Neural progenitor cell (in vitro differentiated cells): ENCODE measurements around the gene IL1RAP. TPM values are rescaled to one million over a fixed set of nuclear protein-coding genes. Genes with fewer than 3 reads are reported as not detected.

Source experiments
- DNase-seq: peaks from one replicate; pipeline ENCODE4 v3.0.0-alpha.2; 2016; ENCODE audit warnings: low spot score
- H2AFZ ChIP-seq: fragments of 200-600 bp; sonication (generic); replicated peaks from 2 replicates; pipeline ENCODE4 v1.6.1; 2016; ENCODE audit warnings: antibody characterized with exemption
- H3F3A ChIP-seq: fragments of 200-600 bp; sonication (generic); 2 replicates; pipeline ENCODE4 v1.6.1; 2016; ENCODE audit warnings: antibody characterized with exemption, low read depth
- H3K27ac ChIP-seq: fragments of 200-600 bp; sonication (generic); 2 replicates; pipeline ENCODE4 v1.5.1; 2016; ENCODE audit warnings: mild to moderate bottlenecking
- H3K27me3 ChIP-seq: fragments of 200-600 bp; sonication (generic); 2 replicates; pipeline ENCODE4 v1.6.1; 2016; ENCODE audit warnings: mild to moderate bottlenecking, moderate library complexity
- H3K36me3 ChIP-seq: fragments of 200-600 bp; sonication (generic); 2 replicates; pipeline ENCODE4 v1.5.1; 2016
- H3K4me1 ChIP-seq: fragments of 200-600 bp; sonication (generic); 2 replicates; pipeline ENCODE4 v1.6.1; 2016; ENCODE audit warnings: mixed run types
- H3K4me2 ChIP-seq: fragments of 200-600 bp; sonication (generic); 2 replicates; pipeline ENCODE4 v1.6.1; 2016
- H3K4me3 ChIP-seq: fragments of 200-600 bp; sonication (generic); 2 replicates; pipeline ENCODE4 v1.5.1; 2016
- H3K79me2 ChIP-seq: fragments of 200-600 bp; sonication (generic); 2 replicates; pipeline ENCODE4 v1.6.1; 2016; ENCODE audit warnings: low read depth
- H3K9ac ChIP-seq: fragments of 200-600 bp; sonication (generic); 2 replicates; pipeline ENCODE4 v1.6.1; 2016
- H3K9me3 ChIP-seq: fragments of 200-600 bp; sonication (generic); 2 replicates; pipeline ENCODE4 v1.5.1; 2016; ENCODE audit warnings: low read depth
- H4K20me1 ChIP-seq: fragments of 200-600 bp; sonication (generic); 2 replicates; pipeline ENCODE4 v1.6.1; 2016; ENCODE audit warnings: low read depth
- H3K27ac Mint-ChIP-seq: 3 replicates; pipeline ENCODE4 v1.8.0; 2021; ENCODE audit warnings: mixed read lengths
- H3K27me3 Mint-ChIP-seq: 2 replicates; pipeline ENCODE4 v1.8.0; 2022; ENCODE audit warnings: low read depth, mild to moderate bottlenecking, inconsistent platforms, moderate library complexity, mixed read lengths; ENCODE audit not compliant: insufficient read depth
- H3K36me3 Mint-ChIP-seq: 3 replicates; pipeline ENCODE4 v1.8.0; 2021; ENCODE audit warnings: mixed read lengths
- H3K4me1 Mint-ChIP-seq: 3 replicates; pipeline ENCODE4 v1.8.0; 2021; ENCODE audit warnings: mixed read lengths
- H3K4me3 Mint-ChIP-seq: 3 replicates; pipeline ENCODE4 v1.8.0; 2021; ENCODE audit warnings: mild to moderate bottlenecking, moderate library complexity, mixed read lengths
- H3K9me3 Mint-ChIP-seq: 3 replicates; pipeline ENCODE4 v1.8.0; 2020; ENCODE audit warnings: mixed read lengths
- CTCF ChIP-seq: fragments of 200-600 bp; sonication (generic); IDR thresholded peaks from 2 replicates; pipeline ENCODE4 v1.5.1; 2017; ENCODE audit warnings: antibody characterized with exemption, mild to moderate bottlenecking
- EZH2 ChIP-seq: fragments of 200-600 bp; sonication (generic); IDR thresholded peaks from 2 replicates; pipeline ENCODE4 v1.6.1; 2017; ENCODE audit warnings: antibody characterized with exemption, mild to moderate bottlenecking, moderate library complexity
- EZH2phosphoT487 ChIP-seq: fragments of 200-600 bp; sonication (generic); IDR thresholded peaks from 2 replicates; pipeline ENCODE4 v1.6.1; 2017; ENCODE audit warnings: antibody characterized with exemption
- total RNA-seq: library from RNA; depleted of rRNA; stranded (reverse); fragments of >200 nt; gene quantifications from 2 replicates; pipeline ENCODE4 v1.2.3, GENCODE V29; 2015; ENCODE audit warnings: low replicate concordance

Gene IL1RAP
- total RNA-seq, 1 donor from 2014 or later: 11.3 TPM

- no peaks in the 10 kb centered on the region for H3K27me3 ChIP-seq
- no peaks in the 10 kb centered on the region for H3K9me3 ChIP-seq
- H3K9me3 Mint-ChIP-seq: no peaks in the 10 kb centered on the region
- no peaks in the 10 kb centered on the region for H3K79me2 ChIP-seq
- H3K27me3 Mint-ChIP-seq: peaks cover 2% of the 10 kb centered on the region
- TF ChIP-seq EZH2phosphoT487: no peak
- TF ChIP-seq EZH2: no peak
- no peak for TF ChIP-seq CTCF
- DNase-seq: no peak
- H3K4me2 ChIP-seq: no peak overlapping the region
- H3K4me1 Mint-ChIP-seq: peaks cover 6% of the 10 kb centered on the region
- no peak overlapping the region for H3K27ac ChIP-seq
- no peak overlapping the region for H3K4me3 Mint-ChIP-seq
- no peaks in the 10 kb centered on the region for H4K20me1 ChIP-seq
- H3K9ac ChIP-seq: no peak overlapping the region
- H3K36me3 ChIP-seq: no peaks in the 10 kb centered on the region
- peaks cover 7% of the 10 kb centered on the region for H3K4me1 ChIP-seq
- H3K4me3 ChIP-seq: no peak overlapping the region
- H2AFZ ChIP-seq: no peak overlapping the region
- H3K36me3 Mint-ChIP-seq: no peaks in the 10 kb centered on the region
- no peaks in the 10 kb centered on the region for H3F3A ChIP-seq
- no peak overlapping the region for H3K27ac Mint-ChIP-seq
These were observed 79.2 kb downstream of the IL1RAP start for GRCh38 chr3:190593075-190593474.

GRCh38 chr3:190594171-190594570 lies 80.3 kb downstream of the IL1RAP start:
- Histone ChIP-seq H3K9ac (no peak overlapping the region), H3K9me3 (no peaks in the 10 kb centered on the region), H3K36me3 (no peaks in the 10 kb centered on the region), H3F3A (no peaks in the 10 kb centered on the region), H3K4me1 (peaks cover 7% of the 10 kb centered on the region), H4K20me1 (no peaks in the 10 kb centered on the region), H2AFZ (no peak overlapping the region), H3K4me3 (no peak overlapping the region), H3K4me2 (no peak overlapping the region), H3K27ac (no peak overlapping the region), H3K27me3 (no peaks in the 10 kb centered on the region), H3K79me2 (no peaks in the 10 kb centered on the region)
- DNase-seq: no peak
- no peak overlapping the region for H3K27ac Mint-ChIP-seq
- no peaks in the 10 kb centered on the region for H3K36me3 Mint-ChIP-seq
- H3K9me3 Mint-ChIP-seq: no peaks in the 10 kb centered on the region
- H3K4me3 Mint-ChIP-seq: no peak overlapping the region
- TF ChIP-seq EZH2phosphoT487 (no peak), CTCF (no peak), EZH2 (no peak)
- peaks cover 2% of the 10 kb centered on the region for H3K27me3 Mint-ChIP-seq
- peaks cover 4% of the 10 kb centered on the region for H3K4me1 Mint-ChIP-seq

GRCh38 chr3:190595179-190595795 lies 81.4 kb downstream of the IL1RAP start:
- H3K27me3 Mint-ChIP-seq: no peaks in the 10 kb centered on the region
- Histone ChIP-seq H3F3A (no peaks in the 10 kb centered on the region), H3K4me3 (no peak overlapping the region), H3K27me3 (no peaks in the 10 kb centered on the region), H3K9me3 (no peaks in the 10 kb centered on the region), H3K9ac (no peak overlapping the region), H2AFZ (no peak overlapping the region), H3K27ac (no peak overlapping the region), H3K79me2 (no peaks in the 10 kb centered on the region), H4K20me1 (no peaks in the 10 kb centered on the region), H3K4me1 (peaks cover 7% of the 10 kb centered on the region), H3K36me3 (no peaks in the 10 kb centered on the region), H3K4me2 (no peak overlapping the region)
- H3K4me3 Mint-ChIP-seq: no peak overlapping the region
- no peak for DNase-seq
- no peaks in the 10 kb centered on the region for H3K9me3 Mint-ChIP-seq
- H3K27ac Mint-ChIP-seq: no peak overlapping the region
- no peaks in the 10 kb centered on the region for H3K4me1 Mint-ChIP-seq
- TF ChIP-seq CTCF (no peak), EZH2phosphoT487 (no peak)
- no peaks in the 10 kb centered on the region for H3K36me3 Mint-ChIP-seq
